K562 (cell line): ENCODE measurements around the gene TSPAN1. TPM values are rescaled to one million over a fixed set of nuclear protein-coding genes. Genes with fewer than 3 reads are reported as not detected.

Experiments used
- AFF1 ChIP-seq, 2 experiments: fragments of 450-650 bp; IDR thresholded peaks; 2 replicates each; pipeline ENCODE4 v1.6.1; 2018; ENCODE audit warnings: mild to moderate bottlenecking in 2 of 2, low read depth in 1 of 2; ENCODE audit not compliant: partially characterized antibody in 2 of 2
- CREM ChIP-seq: IDR thresholded peaks from 2 replicates; pipeline ENCODE4 v1.6.1; 2014; ENCODE audit warnings: antibody characterized with exemption, low read depth
- IFI16 ChIP-seq: fragments of 250-450 bp; sonication (Bioruptor Pico); IDR thresholded peaks from 2 replicates; pipeline ENCODE4 v2.1.2; 2022; ENCODE audit warnings: mild to moderate bottlenecking, inconsistent platforms
- MAFF ChIP-seq: IDR thresholded peaks from 2 replicates; pipeline ENCODE4 v1.6.1; 2012; ENCODE audit warnings: low read length, improper control_type of control experiment
- NFE2 ChIP-seq: IDR thresholded peaks from 2 replicates; pipeline ENCODE4 v1.6.1; 2014; ENCODE audit warnings: antibody characterized with exemption, low read depth
- POLR3A ChIP-seq: IDR thresholded peaks from 2 replicates; pipeline ENCODE4 v1.6.1; 2011; ENCODE audit warnings: borderline replicate concordance, mild to moderate bottlenecking, moderate library complexity; ENCODE audit not compliant: insufficient read length, insufficient read depth; ENCODE audit errors: extremely low read depth
- POU5F1 ChIP-seq: fragments of 150-350 bp; IDR thresholded peaks from 2 replicates; pipeline ENCODE4 v1.6.1; 2014; ENCODE audit warnings: borderline replicate concordance, low read length, low read depth, mild to moderate bottlenecking; ENCODE audit not compliant: partially characterized antibody
- SMAD2 ChIP-seq: fragments of 150-350 bp; IDR thresholded peaks from 2 replicates; pipeline ENCODE4 v1.6.1; 2014; ENCODE audit warnings: low read depth, mild to moderate bottlenecking, low read length
- SREBF2 ChIP-seq: sonication (generic); formaldehyde crosslinking; IDR thresholded peaks from 2 replicates; pipeline ENCODE4 v1.4.0; 2020; ENCODE audit warnings: mild to moderate bottlenecking, missing genetic modification reagents
- THRB ChIP-seq: fragments of 450-650 bp; formaldehyde crosslinking; conservative IDR thresholded peaks from 2 replicates; pipeline ENCODE4 v1.4.0; 2022; ENCODE audit warnings: mild to moderate bottlenecking, missing genetic modification characterization
- ZFPM2 ChIP-seq: fragments of 250-450 bp; sonication (Bioruptor Pico); IDR thresholded peaks from 2 replicates; pipeline ENCODE4 v1.5.1; 2022; ENCODE audit warnings: mild to moderate bottlenecking
- ZKSCAN3 ChIP-seq: fragments of 250-450 bp; sonication (Bioruptor Pico); IDR thresholded peaks from 2 replicates; pipeline ENCODE4 v1.4.0; 2020
- ZNF174 ChIP-seq: fragments of 250-450 bp; sonication (Bioruptor Pico); IDR thresholded peaks from 2 replicates; pipeline ENCODE4 v1.4.0; 2020; ENCODE audit warnings: mild to moderate bottlenecking
- polyA plus RNA-seq, 8 experiments: library from polyadenylated mRNA; depleted of rRNA in 4 of 8; stranded (reverse) in 5 of 8; unstranded in 3 of 8; fragments of >200 nt; fragmentation: Nextera tagmentation in 2 of 8; fragmentation: Illumina TruSeq in 1 of 8; extraction: Ambion mirVana in 2 of 8; extraction: Trizol in 1 of 8; gene quantifications; 2 replicates each; pipeline versions ENCODE4 v1.2.1 to v1.2.3, GENCODE V29; 2011 to 2014; ENCODE audit warnings: inconsistent platforms in 1 of 8, missing spikeins in 1 of 8
- total RNA-seq, 7 experiments: library from RNA; depleted of rRNA in 6 of 7; stranded (reverse); fragments of >200 nt in 6 of 7; fragmentation: Illumina TruSeq in 2 of 7; extraction: Trizol in 2 of 7; gene quantifications; 2 replicates each; pipeline versions ENCODE4 v1.2.1 to v1.2.3, GENCODE V29; 2011 to 2021; ENCODE audit warnings: low replicate concordance in 1 of 7
- TF ChIP-seq, protein P1 (sequence below): sonication (generic); formaldehyde crosslinking; IDR thresholded peaks from 2 replicates; pipeline ENCODE4 v1.8.1; 2023; ENCODE audit warnings: mild to moderate bottlenecking, missing genetic modification reagents

The TSPAN1 gene
- total and polyA plus RNA-seq, 9 of the 15 experiments (the other 6 are each of a cell fraction or from before 2014, with no cell fraction given) = 0.58 TPM; not detected in 8

DNA sequence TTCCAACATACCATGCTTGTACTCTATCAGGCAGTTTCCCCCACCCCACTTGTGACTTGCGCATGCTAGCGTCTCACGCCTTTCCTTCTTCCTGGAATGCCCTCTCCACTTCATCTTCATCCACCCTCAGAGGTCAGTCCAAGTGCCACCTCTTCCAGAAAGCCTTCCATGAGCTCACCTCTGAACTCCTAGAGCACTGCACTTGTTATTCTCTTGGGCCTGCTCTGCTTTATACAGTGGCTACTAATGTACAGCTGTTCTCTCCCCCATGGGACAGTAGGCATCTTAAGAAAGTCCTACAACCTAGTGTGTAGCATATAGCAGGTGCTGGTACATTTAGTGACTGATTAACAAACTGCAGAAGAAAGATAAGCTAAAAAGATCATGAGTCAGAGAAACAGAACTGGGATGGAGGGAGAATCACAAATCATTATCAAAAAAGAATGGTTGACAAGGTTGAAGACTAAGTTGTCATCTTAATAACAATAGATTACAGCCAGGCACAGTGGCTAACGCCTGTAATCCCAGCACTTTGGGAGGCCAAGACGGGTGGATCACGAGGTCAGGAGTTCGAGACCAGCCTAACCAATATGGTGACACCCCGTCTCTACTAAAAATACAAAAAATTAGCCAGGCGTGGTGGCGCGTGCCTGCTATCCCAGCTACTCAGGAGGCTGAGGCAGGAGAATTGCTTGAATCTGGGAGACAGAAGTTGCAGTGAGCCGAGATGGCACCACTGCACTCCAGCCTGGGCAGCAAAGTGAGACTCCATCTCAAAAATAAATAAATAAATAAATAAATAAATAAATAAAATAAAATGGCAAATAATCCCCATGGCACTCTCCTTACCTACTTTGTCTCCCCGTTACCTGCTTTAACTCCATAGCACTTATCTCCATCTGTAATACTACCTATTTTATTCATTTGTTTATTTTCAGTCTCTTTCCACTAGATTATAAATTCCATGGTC lies 16.3 kb upstream of the TSPAN1 start (continued):
- TF ChIP-seq MAFF (peak; percentile 73), NFE2 (peak; percentile 90), ZKSCAN3 (CRISPR knock-in tag) (no peak), SMAD2 (no peak), POLR3A (peak; percentile 67), POU5F1 (no peak), CREM (peak; percentile 76), IFI16 (CRISPR knock-in tag) (no peak), AFF1 (IDR thresholded peaks at IDR 0.05; ENCODE audit: low read depth in 1 of 2, partially characterized antibody in 2 of 2) (peak; percentile 50 to 97), SREBF2 (CRISPR knock-in tag) (no peak), ZFPM2 (CRISPR knock-in tag) (no peak), ZNF174 (CRISPR knock-in tag) (no peak), THRB (CRISPR knock-in tag) (no peak)
- TF ChIP-seq, protein P1, sequence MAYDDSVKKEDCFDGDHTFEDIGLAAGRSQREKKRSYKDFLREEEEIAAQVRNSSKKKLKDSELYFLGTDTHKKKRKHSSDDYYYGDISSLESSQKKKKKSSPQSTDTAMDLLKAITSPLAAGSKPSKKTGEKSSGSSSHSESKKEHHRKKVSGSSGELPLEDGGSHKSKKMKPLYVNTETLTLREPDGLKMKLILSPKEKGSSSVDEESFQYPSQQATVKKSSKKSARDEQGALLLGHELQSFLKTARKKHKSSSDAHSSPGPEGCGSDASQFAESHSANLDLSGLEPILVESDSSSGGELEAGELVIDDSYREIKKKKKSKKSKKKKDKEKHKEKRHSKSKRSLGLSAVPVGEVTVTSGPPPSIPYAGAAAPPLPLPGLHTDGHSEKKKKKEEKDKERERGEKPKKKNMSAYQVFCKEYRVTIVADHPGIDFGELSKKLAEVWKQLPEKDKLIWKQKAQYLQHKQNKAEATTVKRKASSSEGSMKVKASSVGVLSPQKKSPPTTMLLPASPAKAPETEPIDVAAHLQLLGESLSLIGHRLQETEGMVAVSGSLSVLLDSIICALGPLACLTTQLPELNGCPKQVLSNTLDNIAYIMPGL (CRISPR knock-in tag) = no peak
